ENCODE measurements around the gene LRMDA. TPM values are rescaled to one million over a fixed set of nuclear protein-coding genes. Genes with fewer than 3 reads are reported as not detected.
"Not testable (repeated sequence)": the region's sequence is repeated elsewhere in the genome, so short reads cannot be mapped to it uniquely, and the experiment has no call there.

The LRMDA gene
- total RNA-seq, 1 donor from 2014 or later: 17.3 TPM

- no peak for DNase-seq (ENCODE audit: low read depth in 2 of 2)
These were observed 1127.8 kb downstream of the LRMDA start for GRCh38 chr10:76558996-76559891.

GRCh38 chr10:76559892-76560220, 1128.4 kb downstream of the LRMDA start:
- DNase-seq (ENCODE audit: low read depth in 2 of 2): no peak

GRCh38 chr10:76560338-76560737, 1128.9 kb downstream of the LRMDA start:
- DNase-seq (ENCODE audit: low read depth in 2 of 2): no peak

DNA sequence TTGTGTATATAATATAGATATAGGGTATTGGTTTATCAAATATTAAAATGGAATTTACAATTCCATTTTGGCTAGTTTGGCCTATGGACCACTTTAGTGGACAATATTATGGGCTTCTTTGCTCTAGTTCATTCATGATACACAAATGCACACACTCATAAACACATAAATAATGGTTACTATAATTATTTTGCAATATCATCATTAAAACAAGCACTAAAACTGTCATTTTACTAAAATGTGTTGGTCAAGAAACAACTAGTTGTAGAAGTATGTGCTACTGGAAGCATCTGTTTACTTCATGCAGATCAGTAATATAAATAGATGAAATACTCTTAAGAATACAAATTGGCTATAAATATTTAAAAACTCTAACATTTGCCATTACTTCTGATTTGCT, 1131.9 kb downstream of the LRMDA start:
- no peak for DNase-seq (ENCODE audit: low read depth in 2 of 2)

GRCh38 chr10:76572021-76572420, 1140.6 kb downstream of the LRMDA start:
- DNase-seq (ENCODE audit: low read depth in 2 of 2): no peak

GRCh38 chr10:76576276-76576962, 1145.0 kb downstream of the LRMDA start:
- DNase-seq (ENCODE audit: low read depth in 2 of 2): no peak

DNA sequence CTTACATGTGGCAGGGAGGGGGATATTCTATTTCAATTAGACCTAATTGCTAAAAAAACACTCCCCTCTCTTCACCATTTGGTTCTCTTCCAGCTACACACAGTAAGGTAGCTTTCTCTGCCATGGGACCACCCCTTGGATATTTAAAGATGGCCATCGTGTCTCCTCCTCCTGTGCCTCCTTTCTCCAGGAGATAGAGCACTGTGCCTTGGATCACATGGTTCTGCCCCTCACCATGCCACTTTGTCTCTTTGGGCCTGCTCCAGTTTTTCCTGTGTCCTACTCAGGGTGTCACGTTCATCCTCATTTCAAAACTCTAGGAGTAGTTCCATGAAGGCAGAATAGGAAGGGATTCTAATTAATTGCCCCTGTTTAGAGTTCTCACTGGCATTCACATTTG, 1146.0 kb downstream of the LRMDA start:
- no peak for DNase-seq (ENCODE audit: low read depth in 2 of 2)

- no peak for DNase-seq (ENCODE audit: low read depth in 2 of 2)
These were observed 1150.3 kb downstream of the LRMDA start for GRCh38 chr10:76581506-76582256.

DNA sequence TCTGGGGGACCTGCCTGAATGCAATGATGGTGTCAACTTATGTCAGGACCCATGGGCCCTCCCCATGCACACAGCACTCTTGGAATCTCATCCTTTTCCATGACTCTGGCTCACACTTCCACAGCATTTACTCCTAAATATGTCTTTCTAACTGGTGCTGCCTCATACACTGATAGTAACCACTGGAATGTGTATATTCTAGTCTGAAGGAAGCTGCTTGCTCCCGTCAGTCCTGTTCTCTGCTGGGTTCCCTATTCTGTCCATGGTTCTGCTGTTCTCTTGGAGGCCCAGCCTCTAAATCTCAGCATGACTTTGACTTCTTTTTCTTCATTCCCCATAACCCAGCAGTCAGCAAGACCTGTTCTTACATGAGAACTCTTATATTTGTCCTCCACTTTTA, 1151.1 kb downstream of the LRMDA start:
- DNase-seq (ENCODE audit: low read depth in 2 of 2): no peak

DNA sequence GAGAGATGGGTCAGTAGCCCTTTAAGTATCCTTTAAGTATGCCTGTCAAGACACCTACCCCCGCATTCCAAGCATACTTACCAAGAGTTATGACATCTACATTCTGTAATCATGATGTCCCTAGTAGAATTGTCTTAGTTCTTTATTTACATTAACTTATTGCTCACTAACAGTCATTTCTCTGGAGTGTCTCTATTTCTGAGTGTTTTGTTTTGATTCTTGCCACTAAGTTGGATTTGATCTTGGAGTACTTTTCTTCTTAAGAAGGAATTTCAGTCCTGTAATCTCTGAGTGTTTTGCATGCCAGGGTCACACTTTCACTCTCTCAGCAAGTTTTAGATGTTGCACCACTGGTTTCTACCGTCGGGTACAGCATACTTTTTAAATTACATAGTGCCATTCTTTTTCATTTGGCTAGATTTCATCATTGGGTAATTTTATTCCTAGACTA, 1152.3 kb downstream of the LRMDA start:
- peak in 1 of 2 donors; percentile 6 for DNase-seq (ENCODE audit: low read depth in 2 of 2)

GRCh38 chr10:76584466-76584865, 1153.0 kb downstream of the LRMDA start:
- not testable (repeated sequence) for DNase-seq (ENCODE audit: low read depth in 2 of 2)

Other genes with a start within 250 kb of the LRMDA start
- gene VDAC2, start 220.8 kb upstream of the LRMDA start, total RNA-seq: 114 and 117 TPM in 2 replicates
- gene COMTD1, start 195.7 kb upstream of the LRMDA start, total RNA-seq: 13.9 and 16.5 TPM in 2 replicates
- 0.87 and 0.99 TPM in 2 replicates for gene ZNF503, start 29.9 kb upstream of the LRMDA start, total RNA-seq

All from lung microvascular endothelial cell (primary cell).